A673 (cell line): Measurements from ENCODE around the gene SLC1A1.

Source experiments
- CTCF ChIP-seq: fragments of 300-800, 200-600 bp; sonication (generic); conservative IDR thresholded peaks from 2 replicates; pipeline ENCODE4 v1.5.1; 2017; ENCODE audit warnings: low read depth, mild to moderate bottlenecking, antibody characterized with exemption, low read length, moderate library complexity, mixed read lengths
- EZH2 ChIP-seq: fragments of 200-600 bp; sonication (generic); IDR thresholded peaks from 2 replicates; pipeline ENCODE4 v1.6.1; 2017; ENCODE audit warnings: borderline replicate concordance, low read depth, mild to moderate bottlenecking, mixed read lengths, antibody characterized with exemption, low read length; ENCODE audit not compliant: poor library complexity, severe bottlenecking

- TF ChIP-seq CTCF (no peak), EZH2 (no peak)
These were observed 27.0 kb downstream of the SLC1A1 start for GRCh38 chr9:4517274-4517673.
